Thyroid gland (tissue), 4 donors: ENCODE data around the gene FAM72C.
"Not testable (repeated sequence)": the region's sequence is repeated elsewhere in the genome, so short reads cannot be mapped to it uniquely, and the experiment has no call there.

Experiments
- CTCF ChIP-seq, 6 experiments: fragments of 200-600 bp in 3 of 6; fragments of 450-650 bp in 3 of 6; sonication (generic) in 3 of 6; IDR thresholded peaks; one replicate each; pipeline ENCODE4 v1.5.1; 2016 to 2019; ENCODE audit warnings: antibody characterized with exemption in 6 of 6, mild to moderate bottlenecking in 2 of 6, inconsistent platforms in 1 of 6, moderate library complexity in 1 of 6
- POLR2A ChIP-seq, 2 donors: fragments of 450-650 bp; IDR thresholded peaks; one replicate each; pipeline ENCODE4 v1.6.1; 2017; ENCODE audit warnings: antibody characterized with exemption in 2 of 2, mild to moderate bottlenecking in 2 of 2, moderate library complexity in 1 of 2

GRCh38 chr1:143939666-143940065 lies 32.1 kb downstream of the FAM72C start:
- TF ChIP-seq CTCF, POLR2A (IDR thresholded peaks at IDR 0.05): not testable (repeated sequence)
